ENCODE results near the gene SUMF1.

SUMF1 gene

GRCh38 chr3:4497005-4497692, 30.1 kb upstream of the SUMF1 start:
- DNase-seq = no peak

DNA sequence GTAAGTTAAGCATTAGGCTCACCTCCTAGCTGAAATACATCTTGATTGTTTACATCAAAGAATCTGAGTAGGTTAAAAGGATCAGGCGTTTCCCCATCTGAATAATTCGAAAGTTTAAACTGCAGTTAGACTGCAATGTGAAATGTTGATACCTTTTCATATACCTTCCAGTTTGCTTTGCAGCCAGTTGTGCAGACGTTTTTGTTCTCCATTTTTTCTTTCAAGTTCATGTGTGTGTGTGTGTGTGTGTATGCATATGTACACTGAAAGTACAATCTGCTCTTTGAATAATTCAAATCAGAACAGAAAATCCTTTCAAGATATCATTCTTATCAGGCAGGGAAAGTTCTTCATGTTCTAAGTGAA, 29.0 kb upstream of the SUMF1 start:
- DNase-seq = no peak

DNA sequence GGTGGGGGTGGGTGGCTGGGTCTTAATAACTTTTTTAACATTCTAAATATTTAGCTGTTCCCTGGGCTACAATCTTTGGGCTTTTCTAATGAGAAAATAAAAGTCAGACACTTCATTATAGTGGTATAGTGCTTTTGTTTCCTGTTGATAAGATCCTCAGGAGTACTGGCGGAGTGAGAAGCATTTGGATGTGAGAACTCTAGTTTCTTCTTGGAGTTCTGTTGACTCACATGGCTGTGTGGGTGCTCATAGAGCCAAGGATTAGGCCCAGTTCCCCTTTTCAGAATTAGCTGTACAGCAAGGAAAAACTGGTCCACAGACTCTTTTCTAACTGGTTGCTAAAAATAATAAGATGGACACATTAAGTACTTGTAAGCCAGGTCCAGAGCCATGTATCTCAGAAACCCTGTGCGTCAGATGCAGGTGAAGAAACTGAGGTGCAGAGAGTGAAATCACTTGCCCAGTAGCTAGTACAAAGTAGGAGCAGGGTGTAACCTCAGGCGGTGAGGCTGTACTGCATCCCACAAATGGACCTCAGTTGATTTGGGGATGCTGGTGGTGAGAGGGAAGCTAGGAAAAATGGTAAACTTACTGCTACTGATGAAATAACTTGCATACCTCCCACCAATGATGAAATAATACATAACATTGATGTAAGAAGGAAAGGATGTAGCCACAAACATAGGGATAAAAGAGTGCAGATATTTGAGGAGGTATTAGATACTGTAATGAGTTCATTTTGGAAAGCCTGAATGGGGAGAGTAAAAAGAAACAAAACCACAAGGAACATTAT, 28.4 kb upstream of the SUMF1 start:
- DNase-seq = no peak

GRCh38 chr3:4494895-4495264, 27.8 kb upstream of the SUMF1 start:
- no peak for DNase-seq

DNA sequence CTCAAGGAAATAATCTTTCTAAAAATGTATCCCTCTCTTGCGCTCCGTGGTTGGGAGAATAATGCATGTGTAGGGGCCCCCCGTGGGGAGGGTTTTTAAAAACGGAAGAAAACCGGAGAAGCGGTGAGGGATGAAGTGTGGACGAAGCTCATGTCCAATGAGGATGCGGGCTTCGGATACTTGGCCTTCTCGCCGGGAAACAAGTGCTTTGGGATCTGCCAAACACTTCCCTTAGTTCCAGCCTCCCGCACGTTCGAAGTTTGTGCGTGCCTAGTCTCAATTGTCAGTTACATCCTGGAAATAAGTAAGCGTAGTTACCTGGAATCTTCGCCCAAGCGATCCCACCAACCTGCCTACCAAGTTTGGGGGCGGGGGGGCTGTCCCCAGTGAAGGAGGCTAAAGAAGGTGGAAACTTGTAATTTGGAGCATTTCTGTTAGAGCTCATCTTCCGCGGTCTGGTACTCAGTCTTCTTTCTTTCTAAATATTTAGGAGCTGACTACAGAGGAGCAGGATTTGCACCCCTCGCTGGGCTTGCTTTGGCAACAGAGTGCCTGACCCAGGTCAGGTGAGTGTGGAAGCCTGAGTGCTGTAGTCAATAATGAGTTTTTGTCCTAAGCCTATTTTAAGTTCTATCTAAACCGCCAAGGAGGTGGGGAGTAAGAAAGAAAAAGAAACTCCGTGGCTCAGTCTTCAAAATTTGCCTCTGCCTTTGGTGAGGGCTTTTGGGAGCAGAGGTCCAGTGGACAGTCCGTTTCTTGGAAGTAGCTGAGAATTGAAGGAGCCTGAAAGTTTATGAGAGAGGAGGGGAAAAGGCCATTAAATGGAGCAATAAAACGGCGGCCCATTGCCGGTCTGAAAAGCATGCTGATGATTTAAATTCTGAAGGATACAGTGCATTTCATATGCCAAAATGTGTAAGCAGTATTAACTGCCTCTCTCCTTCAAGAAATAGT, 27.1 kb upstream of the SUMF1 start:
- no peak for DNase-seq

- DNase-seq = peak; percentile 97
These were observed 26.2 kb upstream of the SUMF1 start, which contains the start of gene ITPR1 for GRCh38 chr3:4493014-4493940. ITPR1 (plus strand) TSS chr3:4493348; CDS start chr3:4516492, 23,144 bp downstream.

DNA sequence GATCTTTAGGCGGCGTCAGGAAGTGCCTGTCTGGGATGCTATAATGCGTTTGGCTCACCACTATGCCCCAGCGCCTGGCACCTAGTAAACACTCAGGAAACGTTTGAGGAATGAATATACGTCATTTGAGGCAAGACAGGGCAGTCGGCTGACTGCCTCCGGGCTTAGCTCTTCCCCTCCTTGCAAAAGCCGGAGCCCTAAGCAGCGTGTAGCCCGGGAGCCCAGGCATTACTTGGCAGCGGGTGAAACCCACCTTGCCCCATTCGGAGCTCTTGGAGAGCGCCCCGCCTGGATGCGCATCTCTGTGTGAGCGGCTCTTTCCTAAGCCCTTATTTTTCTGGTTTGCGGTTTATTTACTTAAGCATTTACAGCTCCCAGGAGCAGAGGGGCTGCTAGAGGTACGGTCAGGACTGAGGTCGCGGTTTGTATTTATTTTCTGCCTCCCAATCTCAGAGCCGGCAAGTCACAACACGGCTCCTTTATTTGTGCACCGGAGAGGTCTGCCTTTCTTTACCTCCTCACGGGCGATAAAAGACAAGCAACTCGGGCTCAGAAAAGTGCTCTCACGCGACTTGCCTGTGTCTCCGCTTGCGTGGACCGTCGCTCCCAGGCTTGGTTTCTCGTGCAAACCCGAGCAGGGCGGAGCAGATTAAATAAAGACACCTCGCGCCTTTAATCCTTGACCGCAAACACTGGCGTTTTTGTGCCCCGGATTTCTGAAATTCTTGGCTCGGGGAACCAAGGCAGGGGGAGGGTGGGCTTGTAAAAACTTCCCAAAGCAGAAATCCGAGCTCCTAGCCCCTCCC, 25.3 kb upstream of the SUMF1 start:
- DNase-seq = peak; percentile 40

DNA sequence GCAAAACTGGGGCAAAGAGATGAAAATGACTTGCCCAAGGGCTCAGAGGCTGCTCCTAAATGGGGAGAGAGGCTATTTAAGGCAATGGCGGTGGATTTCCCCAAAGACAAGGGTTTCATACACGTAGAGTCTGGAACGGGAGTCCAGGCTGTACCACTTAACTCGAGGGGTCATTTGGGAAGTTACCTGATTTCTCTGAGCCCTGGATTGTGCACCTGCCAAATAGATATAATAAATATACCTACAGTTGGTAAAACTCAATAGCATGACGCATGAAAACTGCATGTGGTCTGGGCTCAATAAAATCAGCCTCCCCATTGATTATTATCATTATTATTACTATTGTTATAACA, 24.8 kb upstream of the SUMF1 start:
- DNase-seq = no peak

- DNase-seq = no peak
These were observed 11.2 kb upstream of the SUMF1 start for GRCh38 chr3:4478261-4478660.

DNA sequence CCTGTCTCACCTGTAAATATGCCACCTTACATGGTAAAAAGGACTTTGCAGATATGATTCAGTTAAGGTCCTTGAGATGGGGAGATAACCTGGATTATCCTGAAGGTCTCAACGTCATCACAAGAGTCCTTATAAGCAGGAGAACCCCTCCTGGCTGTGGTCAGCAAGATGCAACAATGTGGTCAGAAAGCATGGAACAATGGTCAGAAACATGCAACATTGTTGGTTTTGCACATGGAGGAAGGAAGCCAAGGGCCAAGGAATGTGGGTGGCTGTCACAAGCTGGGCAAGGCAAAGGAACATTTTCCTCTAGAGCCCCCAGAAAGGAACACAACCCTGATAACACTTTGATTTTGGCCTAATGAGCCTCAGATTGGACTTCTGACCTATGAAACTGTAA, 9.4 kb upstream of the SUMF1 start:
- no peak for DNase-seq

DNA sequence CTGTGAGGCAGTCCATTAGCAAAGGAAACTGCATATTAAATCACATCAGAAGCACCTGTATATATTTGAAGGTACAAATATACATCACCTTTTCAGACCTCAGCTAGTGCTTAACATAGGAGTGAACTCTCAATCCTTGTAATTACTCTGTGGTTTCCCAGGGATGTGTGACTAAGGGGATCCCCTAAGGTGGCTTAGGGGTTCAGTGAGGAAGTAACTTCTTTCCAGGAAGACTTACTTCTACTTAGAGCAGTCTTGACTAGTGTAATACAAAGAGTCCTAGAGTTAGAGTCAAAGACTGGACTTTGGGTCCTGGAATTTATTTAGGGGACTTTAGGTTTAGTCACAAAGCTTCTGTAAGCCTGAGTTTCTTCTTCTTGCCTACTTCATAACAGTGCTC, 8.7 kb upstream of the SUMF1 start:
- no peak for DNase-seq

GRCh38 chr3:4474683-4475490, 7.8 kb upstream of the SUMF1 start:
- DNase-seq = no peak

GRCh38 chr3:4472766-4473165, 5.7 kb upstream of the SUMF1 start:
- no peak for DNase-seq

GRCh38 chr3:4472312-4472711, 5.2 kb upstream of the SUMF1 start:
- no peak for DNase-seq

DNA sequence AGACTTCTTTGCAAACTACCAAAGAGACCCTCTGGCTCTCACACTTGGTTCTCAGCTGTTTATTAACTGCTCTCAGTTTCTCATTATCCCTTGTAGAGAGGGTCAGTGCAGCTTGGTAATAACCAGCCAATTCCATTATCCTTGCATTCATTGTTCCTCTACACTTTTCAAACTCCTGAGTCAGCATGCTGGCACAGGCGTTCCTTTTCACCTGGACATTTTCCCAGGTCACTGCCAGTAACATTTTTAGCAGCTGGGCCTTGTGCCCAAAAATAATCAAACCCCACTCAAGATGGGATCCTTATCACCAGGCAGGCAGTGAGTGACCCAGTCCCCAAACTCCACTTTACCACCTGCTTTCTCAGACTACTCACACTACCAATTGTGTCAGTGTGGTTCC, 4.8 kb upstream of the SUMF1 start:
- DNase-seq = no peak

DNA sequence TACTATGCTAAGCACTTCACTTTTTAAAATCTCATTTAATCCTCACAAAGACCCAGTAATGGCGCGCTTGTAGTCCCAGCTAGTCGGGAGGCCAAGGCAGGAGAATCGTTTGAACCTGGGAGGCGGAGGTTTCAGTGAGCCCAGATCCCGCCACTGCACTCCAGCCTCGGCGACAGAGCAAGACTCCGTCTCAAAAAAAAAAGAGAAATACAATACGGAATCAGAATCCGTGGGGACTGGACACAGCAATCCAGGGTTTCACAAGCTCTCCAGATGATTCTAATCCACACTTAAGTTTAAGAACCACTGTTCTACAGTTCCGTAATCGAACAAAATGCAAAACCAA, 426 bp upstream of the SUMF1 start:
- DNase-seq = no peak

DNA sequence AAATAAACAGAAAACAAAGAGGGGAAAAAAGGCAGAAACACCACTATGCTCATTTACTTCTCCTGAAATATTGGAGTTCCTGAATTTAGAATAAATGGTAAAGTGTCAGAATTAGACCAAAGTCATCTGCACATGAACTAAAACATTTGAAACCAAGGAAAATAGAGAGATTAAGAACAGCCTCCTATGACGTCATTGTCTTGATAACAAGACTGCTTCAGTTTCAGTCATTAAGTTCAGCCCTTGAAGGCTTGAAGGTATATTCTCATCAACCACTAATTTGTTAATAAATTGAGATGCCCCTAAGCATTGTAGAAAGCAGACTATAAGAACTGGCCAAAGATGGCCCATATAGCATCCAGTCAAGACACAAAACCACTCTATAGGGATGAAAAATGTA, 2.5 kb downstream of the SUMF1 start:
- no peak for DNase-seq

DNA sequence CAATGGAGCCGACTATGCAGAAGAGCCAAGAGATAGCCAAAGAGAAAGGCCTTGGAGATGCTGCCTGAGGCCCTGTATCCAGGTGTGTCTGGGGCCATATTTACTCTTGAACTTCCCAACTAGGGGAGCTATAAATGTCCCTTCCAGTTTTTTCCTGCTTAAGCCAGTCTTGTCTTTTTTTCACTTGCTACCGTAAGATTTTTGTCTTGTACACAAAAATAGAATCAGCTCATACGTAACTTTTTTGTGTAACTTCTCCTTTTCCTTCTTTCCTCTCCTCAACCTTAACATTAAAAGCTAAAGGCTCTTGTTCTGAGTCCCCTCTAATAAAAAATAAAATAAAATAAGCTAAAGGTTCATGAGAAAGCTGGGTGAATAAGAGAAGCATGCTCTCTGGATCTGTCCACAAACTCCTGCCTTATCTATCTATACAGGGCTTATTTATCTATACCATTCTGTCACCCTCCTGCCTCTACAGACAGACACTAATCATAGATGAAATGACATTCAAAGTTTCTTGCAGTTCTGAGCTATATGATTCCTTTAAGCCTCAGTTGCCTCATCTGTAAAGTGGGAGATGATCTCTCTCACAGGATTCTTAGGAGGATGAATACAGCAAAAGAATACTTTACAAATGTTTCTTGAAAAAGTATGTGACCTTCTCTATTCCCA, 4.6 kb downstream of the SUMF1 start:
- no peak for DNase-seq

DNA sequence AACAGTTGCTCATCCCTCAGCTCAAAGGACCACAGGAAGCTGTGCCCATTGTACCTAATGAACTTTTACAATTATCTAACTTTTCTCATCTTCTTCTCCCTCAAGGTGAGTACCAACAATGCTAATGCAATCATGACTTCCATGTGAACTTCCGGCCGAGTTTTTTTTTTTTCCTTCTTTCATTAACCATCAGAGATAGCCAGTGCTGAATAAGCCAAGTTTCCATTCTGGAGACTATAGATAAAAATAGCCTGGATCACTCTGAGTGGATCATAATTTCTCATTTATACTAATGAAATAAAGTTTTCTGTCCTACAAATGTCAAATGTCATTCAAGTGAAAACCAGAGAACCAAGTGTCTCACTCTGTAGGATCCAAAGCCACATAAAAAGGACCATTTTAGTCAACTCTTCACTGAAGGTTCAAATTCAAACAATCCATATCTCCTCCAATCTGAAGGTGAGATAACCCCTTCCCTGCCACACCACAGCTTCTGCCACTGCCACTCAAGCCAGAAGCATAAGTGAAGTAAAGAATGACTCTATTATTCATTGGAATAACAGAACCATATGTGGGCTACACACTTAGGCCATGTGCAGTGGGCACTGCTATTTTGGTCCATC, 5.5 kb downstream of the SUMF1 start:
- no peak for DNase-seq

GRCh38 chr3:4460334-4460733, 6.7 kb downstream of the SUMF1 start:
- no peak for DNase-seq
